HG03521 (cell line): ENCODE measurements around the gene BMI1.
"Not testable (repeated sequence)": the region's sequence is repeated elsewhere in the genome, so short reads cannot be mapped to it uniquely, and the experiment has no call there.

Experiments
- ATAC-seq: cut with Tn5 transposase; IDR thresholded peaks from one replicate; pipeline ENCODE4 v1.9.1; 2021; ENCODE audit warnings: mild to moderate bottlenecking, moderate library complexity; ENCODE audit not compliant: unreplicated experiment

Gene BMI1

GRCh38 chr10:22338931-22339330, 18.0 kb downstream of the BMI1 start:
- no peak for ATAC-seq

- ATAC-seq, result no peak
Observed at GRCh38 chr10:22339761-22340328, 18.9 kb downstream of the BMI1 start.

DNA sequence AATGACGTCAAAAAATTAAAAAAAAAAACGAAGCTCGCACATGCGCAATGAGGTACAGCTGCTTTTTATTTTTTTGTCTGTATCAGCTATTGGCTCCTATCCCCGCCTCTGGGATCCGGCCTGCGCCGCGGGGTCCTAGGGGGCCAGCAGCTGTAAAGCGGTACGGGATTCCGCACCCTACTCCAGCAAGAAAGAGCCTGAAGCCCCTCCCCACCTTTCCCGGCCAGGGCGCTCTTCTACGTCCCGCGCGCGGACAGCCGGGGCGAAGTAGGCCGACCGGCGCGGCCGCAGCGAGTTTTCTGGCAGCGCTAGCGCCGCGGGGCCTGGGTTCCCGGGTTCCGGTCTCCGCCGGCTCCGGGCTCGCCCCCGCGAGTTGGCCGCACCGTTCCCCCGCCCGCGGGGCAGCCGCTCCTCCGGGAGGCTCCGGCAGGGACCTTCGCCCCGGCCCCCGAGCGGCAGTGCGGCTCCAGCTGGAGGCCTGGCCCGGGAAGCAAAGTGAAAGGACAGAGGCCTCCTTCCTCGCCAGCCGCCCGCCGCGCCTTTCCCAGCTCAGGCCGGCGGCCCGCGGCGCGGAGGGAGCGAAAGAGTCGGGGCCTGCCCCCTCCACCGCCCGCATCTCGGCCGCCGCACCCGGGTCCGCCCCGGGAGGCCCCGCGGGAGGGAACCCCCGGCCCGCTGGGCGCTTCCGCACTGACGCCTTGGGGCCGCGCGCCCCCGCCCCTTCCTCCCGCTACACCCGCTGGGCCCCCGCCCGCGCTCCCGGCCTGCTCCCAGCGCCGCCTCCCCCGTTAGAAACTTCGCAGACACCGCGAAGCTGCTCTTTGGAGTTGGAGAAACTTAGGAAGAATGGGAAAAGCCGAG, 19.7 kb downstream of the BMI1 start:
- peak; percentile 38 for ATAC-seq

- peak; percentile 6 for ATAC-seq
Observed at GRCh38 chr10:22341190-22341925, 20.5 kb downstream of the BMI1 start.

DNA sequence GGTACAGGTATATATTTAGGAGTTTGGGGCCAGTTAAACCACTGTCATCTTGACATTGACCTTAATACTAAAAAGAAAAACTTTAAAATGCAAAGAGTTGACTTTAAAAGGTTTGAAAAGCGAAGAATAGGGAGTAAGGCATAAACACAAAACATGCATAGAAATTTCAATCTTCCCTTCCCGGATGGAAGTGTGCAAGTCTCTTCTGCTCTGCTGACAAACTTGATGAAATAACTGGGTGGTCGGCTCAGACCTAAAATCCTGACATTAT, 21.0 kb downstream of the BMI1 start:
- no peak for ATAC-seq

GRCh38 chr10:22342421-22342820, 21.5 kb downstream of the BMI1 start:
- ATAC-seq, result no peak

GRCh38 chr10:22343731-22344130, 22.8 kb downstream of the BMI1 start:
- no peak for ATAC-seq

DNA sequence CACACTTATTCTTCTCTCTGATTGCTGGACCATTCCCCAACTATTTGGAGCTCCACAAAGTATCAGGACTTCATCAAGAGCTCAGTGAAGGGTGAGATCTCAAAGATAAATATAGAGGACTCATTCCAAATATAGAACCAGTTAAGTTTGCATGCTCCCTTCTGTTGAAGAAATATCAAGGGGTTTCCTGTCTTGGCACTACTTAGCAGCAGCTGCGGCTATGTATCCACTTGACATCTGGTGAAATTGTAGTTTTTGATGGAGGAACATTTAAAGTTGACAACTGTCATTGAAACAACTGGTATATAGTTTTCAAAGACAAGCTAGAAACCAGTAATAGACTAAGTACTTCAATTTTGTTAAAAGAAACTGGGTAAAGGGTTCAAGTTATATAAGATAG, 23.4 kb downstream of the BMI1 start:
- ATAC-seq, result no peak

DNA sequence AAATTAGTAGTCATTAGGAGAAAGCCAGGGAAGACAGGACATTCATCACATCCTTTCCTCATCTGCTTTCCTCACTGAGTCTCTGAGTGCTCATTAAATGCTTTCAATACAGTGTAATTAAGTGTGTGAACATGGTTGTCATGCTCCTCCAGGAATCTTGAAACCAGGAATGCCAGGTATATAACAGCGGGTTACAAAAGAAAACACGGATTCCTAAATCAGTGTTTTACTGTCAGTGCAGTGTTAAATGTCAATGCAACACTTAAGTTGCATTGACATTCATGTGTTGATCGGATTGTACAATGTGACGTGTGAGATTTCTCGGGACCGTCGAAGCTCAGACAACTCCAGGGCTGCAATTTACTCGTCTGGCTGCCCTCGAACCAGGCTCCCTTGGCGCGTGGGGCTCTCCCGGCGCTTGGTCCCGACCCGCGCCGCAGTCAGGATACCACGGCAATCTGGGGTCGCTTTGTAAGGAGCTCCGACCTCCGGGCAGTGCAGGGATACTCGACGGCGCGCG, 23.9 kb downstream of the BMI1 start:
- no peak for ATAC-seq

GRCh38 chr10:22345301-22346095, 24.6 kb downstream of the BMI1 start, which contains the start of gene SPAG6:
TSS of gene SPAG6 (plus strand) at chr10:22345496. CDS start at chr10:22345612, 116 bp downstream.
- ATAC-seq, result peak; percentile 32

DNA sequence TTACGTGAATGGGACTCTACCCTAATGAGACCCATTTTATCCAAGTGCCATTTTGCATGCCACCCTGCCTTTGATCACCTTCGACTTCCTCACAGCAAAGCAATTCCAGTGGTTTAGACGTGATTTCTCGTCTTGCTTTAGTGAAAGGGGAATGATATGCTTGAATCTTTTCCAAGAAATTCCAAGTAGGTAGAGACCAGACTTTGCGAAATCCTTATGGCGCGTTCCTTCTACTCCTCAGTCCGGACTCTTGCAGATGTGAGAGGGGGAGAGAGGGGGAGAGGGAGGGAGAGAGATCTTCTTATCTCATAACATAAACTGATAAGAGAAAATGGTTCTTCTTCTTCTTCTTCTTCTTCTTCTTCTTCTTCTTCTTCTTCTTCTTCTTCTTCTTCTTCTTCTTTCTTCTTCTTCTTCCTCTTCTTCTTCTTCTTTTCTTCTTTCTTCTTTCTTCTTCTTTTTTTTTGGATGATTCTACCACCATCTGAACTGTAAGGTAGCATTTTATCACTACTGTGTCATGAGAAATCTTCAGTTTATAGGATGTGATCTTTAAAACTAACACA, 25.3 kb downstream of the BMI1 start:
- no peak for ATAC-seq

DNA sequence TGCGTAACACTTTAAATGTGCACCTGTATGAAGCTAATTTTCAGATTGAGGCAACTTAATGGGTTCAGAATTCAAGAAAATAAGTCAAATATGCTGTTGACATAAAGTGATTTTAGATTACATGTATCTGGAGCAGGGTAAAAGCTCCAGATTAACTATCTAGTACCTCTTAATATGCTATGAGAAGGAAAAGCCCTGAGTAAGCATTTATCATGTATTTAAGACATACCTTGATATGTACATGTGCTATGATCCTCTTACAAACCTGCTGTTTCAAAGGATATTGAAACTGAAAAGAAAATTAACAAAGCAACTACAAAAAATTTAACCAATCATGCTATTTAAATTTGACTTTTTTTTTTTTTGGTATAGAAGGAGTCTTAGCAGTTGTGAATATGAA, 28.9 kb downstream of the BMI1 start:
- no peak for ATAC-seq

GRCh38 chr10:22351131-22351703, 30.3 kb downstream of the BMI1 start:
- no peak for ATAC-seq

- no peak for ATAC-seq
Observed at GRCh38 chr10:22356324-22356873, 35.5 kb downstream of the BMI1 start.

GRCh38 chr10:22357770-22358169, 36.9 kb downstream of the BMI1 start:
- ATAC-seq, result not testable (repeated sequence)

GRCh38 chr10:22363305-22363704, 42.4 kb downstream of the BMI1 start:
- no peak for ATAC-seq

GRCh38 chr10:22364407-22365140, 43.7 kb downstream of the BMI1 start:
- ATAC-seq, result no peak

GRCh38 chr10:22365233-22365632, 44.3 kb downstream of the BMI1 start:
- peak; percentile 63 for ATAC-seq
